ENCODE measurements around the gene CXCL6. TPM values are rescaled to one million over a fixed set of nuclear protein-coding genes. Genes with fewer than 3 reads are reported as not detected.

The CXCL6 gene
- total and polyA plus RNA-seq, 8 donors = 0.65 to 65.6 (median 2.1) TPM

DNA sequence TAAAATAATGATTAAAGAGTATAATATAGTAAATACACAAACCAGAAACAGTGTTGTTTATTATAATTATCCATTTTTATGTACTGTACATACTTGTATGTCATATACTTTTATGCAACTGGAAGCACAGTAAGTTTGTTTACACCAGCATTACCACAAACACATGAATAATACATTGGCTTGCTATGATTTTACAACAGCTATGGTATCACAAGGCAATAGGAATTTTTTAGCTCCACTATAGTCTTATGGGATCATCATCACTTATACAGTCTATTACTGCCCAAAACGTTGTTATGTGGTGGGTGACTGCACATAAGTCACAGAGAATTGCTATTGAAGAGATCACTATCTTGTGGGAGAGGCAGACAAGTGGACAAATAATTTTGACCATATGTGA lies 14.8 kb downstream of the CXCL6 start:
- no peaks in the 10 kb centered on the region for H3K27me3 ChIP-seq
- intact Hi-C loops (cut with DNase I) = no loop called here
- H3K36me3 ChIP-seq = no peaks in the 10 kb centered on the region
- 52 to 60% methylated on average over 1 of the region's 1 CpG for WGBS, 2 donors
- no peak overlapping the region for H3K27ac ChIP-seq
- H3K9me3 ChIP-seq = no peaks in the 10 kb centered on the region
- no peak for DNase-seq
- TF ChIP-seq, protein P1, sequence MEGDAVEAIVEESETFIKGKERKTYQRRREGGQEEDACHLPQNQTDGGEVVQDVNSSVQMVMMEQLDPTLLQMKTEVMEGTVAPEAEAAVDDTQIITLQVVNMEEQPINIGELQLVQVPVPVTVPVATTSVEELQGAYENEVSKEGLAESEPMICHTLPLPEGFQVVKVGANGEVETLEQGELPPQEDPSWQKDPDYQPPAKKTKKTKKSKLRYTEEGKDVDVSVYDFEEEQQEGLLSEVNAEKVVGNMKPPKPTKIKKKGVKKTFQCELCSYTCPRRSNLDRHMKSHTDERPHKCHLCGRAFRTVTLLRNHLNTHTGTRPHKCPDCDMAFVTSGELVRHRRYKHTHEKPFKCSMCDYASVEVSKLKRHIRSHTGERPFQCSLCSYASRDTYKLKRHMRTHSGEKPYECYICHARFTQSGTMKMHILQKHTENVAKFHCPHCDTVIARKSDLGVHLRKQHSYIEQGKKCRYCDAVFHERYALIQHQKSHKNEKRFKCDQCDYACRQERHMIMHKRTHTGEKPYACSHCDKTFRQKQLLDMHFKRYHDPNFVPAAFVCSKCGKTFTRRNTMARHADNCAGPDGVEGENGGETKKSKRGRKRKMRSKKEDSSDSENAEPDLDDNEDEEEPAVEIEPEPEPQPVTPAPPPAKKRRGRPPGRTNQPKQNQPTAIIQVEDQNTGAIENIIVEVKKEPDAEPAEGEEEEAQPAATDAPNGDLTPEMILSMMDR (IDR thresholded peaks at IDR 0.05) = no peak
- FAIRE-seq = no peak
- H3K4me1 ChIP-seq = no peaks in the 10 kb centered on the region
- no peak overlapping the region for H3K4me3 ChIP-seq
- no peak for ATAC-seq

DNA sequence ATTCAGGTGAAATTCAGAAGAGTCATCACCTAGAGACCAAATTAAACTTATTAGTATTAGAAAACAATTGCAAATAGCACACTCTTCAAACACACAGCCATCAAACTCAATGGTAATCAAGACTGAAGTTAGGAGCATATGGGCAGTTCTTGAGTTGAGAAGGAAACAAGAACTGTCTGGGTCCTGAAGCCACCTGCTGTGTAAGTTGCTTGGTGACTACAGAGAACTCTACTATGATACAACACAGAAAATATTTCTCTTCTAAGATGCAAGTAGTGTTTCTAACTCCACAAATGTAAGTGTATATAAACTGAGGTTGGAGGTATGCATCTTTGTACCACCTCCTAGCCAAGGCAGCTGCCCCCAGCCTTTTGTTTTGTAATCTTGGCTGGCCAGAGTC lies 16.3 kb downstream of the CXCL6 start:
- no peaks in the 10 kb centered on the region for H3K27me3 ChIP-seq
- no peaks in the 10 kb centered on the region for H3K36me3 ChIP-seq
- TF ChIP-seq, protein P1 (IDR thresholded peaks at IDR 0.05) = no peak
- intact Hi-C loops (cut with DNase I) = no loop called here
- DNase-seq (no peak), ATAC-seq (peak in 2 of 4 donors; percentile 6 to 9), FAIRE-seq (no peak)
- no peak overlapping the region for H3K27ac ChIP-seq
- no peaks in the 10 kb centered on the region for H3K9me3 ChIP-seq
- no peak overlapping the region for H3K4me3 ChIP-seq
- H3K4me1 ChIP-seq = no peaks in the 10 kb centered on the region

DNA sequence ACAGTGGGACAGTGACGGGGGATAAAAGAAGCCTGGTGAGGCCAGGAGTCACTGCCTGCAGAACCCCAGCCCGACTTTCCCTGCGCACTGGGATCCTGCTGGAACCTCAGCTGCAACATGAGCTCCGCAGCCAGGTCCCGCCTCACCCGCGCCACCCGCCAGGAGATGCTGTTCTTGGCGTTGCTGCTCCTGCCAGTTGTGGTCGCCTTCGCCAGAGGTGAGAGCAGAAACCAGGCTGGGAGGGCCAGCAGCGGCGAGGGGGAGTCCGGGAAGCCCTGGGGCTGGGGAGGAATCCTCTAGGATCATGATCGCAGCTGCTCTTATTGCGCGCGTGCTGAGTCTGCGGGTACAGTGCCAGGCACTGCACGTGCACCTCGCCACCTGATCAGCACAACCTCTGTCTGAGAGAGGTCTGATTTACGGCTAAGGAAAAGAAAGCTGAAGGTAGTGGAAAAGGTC lies 16.8 kb downstream of the CXCL6 start, which contains the start of gene PF4V1:
Gene PF4V1, plus strand, starts transcription at position 51 of the 459 bp plus-strand sequence. Its CDS starts 67 bp downstream, at position 118.
- FAIRE-seq (no peak), DNase-seq (peak in 5 of 6 donors; percentile 12 to 76 (median 43)), ATAC-seq (peak; percentile 52 to 76 (median 64))
- Histone ChIP-seq H3K4me3 (peak within 1 kb of the TSS in 1 of 4 donors; percentile 33), H3K36me3 (no peaks in the 10 kb centered on the region), H3K27me3 (peaks cover 0 to under 1% (median 0%) of the 10 kb centered on the region in 4 donors), H3K9me3 (no peaks in the 10 kb centered on the region), H3K4me1 (no peaks in the 10 kb centered on the region), H3K27ac (no peak within 1 kb of the TSS)
- intact Hi-C loops (cut with DNase I) = no loop called here
- TF ChIP-seq, protein P1 (IDR thresholded peaks at IDR 0.05) = no peak
- 18 to 20% methylated on average over 22 of the region's 22 CpGs for WGBS, 2 donors

DNA sequence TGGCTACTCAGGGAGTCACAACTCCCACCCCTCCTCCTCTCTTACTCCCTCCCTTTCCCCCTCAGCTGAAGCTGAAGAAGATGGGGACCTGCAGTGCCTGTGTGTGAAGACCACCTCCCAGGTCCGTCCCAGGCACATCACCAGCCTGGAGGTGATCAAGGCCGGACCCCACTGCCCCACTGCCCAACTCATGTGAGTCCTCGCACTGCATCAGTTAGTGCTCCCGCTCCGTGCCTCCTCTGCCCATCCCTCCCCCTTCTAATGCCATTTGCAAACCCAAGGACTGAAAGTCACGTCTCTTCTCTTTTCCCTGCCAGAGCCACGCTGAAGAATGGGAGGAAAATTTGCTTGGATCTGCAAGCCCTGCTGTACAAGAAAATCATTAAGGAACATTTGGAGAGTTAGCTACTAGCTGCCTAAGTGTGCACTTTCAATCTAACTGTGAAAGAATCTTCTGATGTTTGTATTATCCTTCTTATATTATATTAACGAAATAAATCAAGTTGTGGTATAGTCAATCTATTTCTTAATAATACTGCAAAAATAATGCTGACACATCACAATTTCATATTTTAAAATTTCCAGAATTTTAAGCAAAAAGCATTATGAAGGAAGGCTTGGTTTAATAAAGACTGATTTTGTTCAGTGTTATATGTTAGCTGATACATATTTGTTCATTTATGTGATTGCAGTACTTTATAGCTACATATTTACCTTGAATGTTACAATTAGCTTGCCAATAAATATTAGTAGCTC lies 17.4 kb downstream of the CXCL6 start:
- intact Hi-C loops (cut with DNase I) = no loop called here
- no peak for ATAC-seq
- H3K9me3 ChIP-seq = no peaks in the 10 kb centered on the region
- H3K4me3 ChIP-seq = no peak overlapping the region
- peak in 1 of 6 donors; percentile 39 for DNase-seq
- H3K4me1 ChIP-seq = no peaks in the 10 kb centered on the region
- H3K27me3 ChIP-seq = peaks cover 0 to 3% (median 0%) of the 10 kb centered on the region in 4 donors
- WGBS, 2 donors = 33 to 59% methylated on average over 7 to 8 of the region's 8 CpGs
- no peak for FAIRE-seq
- TF ChIP-seq, protein P1 (IDR thresholded peaks at IDR 0.05) = no peak
- no peak overlapping the region for H3K27ac ChIP-seq
- H3K36me3 ChIP-seq = no peaks in the 10 kb centered on the region

DNA sequence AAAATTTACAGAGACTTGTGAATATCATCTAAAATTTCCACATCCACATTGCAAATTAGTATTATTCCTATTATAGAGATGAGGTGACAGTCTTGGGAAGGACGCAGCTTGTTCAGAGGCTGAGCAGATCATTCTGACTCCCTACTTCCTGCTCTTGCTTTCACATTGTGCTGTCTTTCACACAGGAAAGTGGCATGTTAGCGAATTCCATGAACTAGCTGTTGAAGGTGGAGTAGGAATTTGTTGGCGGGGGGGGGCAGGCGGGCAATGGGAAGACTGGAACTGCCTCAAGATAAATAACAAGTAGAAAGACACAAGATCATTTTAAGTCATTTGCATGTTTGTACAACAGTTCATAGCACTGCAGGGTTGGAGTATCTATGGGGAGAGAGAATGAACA lies 18.9 kb downstream of the CXCL6 start:
- H3K27ac ChIP-seq = peak overlapping the region in 1 of 4 donors; percentile 53
- no peaks in the 10 kb centered on the region for H3K36me3 ChIP-seq
- H3K9me3 ChIP-seq = no peaks in the 10 kb centered on the region
- H3K4me1 ChIP-seq = peaks cover 0 to 7% (median 0%) of the 10 kb centered on the region in 3 donors
- intact Hi-C loops (cut with DNase I) = no loop called here
- ATAC-seq = peak in 1 of 4 donors; percentile 24
- TF ChIP-seq, protein P1 (IDR thresholded peaks at IDR 0.05) = no peak
- WGBS, 2 donors = 46 to 55% methylated on average over 4 of the region's 4 CpGs
- no peak for DNase-seq
- no peak overlapping the region for H3K4me3 ChIP-seq
- H3K27me3 ChIP-seq = peaks cover 0 to 3% (median 0%) of the 10 kb centered on the region in 4 donors
- FAIRE-seq = no peak
